HEK293 (cell line): Measurements from ENCODE around the gene ENSA.

Experiments
- CTCF ChIP-seq: fragments of 450-650 bp; formaldehyde crosslinking; IDR thresholded peaks from 2 replicates; pipeline ENCODE4 v1.5.1; 2016; ENCODE audit warnings: missing biosample characterization, missing genetic modification characterization
- MEIS1 ChIP-seq: sonication (generic); formaldehyde crosslinking; IDR thresholded peaks from 2 replicates; pipeline ENCODE4 v1.8.1; 2022; ENCODE audit warnings: missing genetic modification reagents, mild to moderate bottlenecking, borderline replicate concordance
- YY1 ChIP-seq: fragments of 450-650 bp; formaldehyde crosslinking; IDR thresholded peaks from 2 replicates; pipeline ENCODE4 v1.5.1; 2018; ENCODE audit warnings: missing biosample characterization, missing genetic modification characterization
- ZBTB7A ChIP-seq: fragments of 450-650 bp; formaldehyde crosslinking; IDR thresholded peaks from 2 replicates; pipeline ENCODE4 v1.5.1; 2016; ENCODE audit warnings: low read depth, missing biosample characterization, missing genetic modification characterization
- ZNF175 ChIP-seq: fragments of 450-650 bp; formaldehyde crosslinking; IDR thresholded peaks from 2 replicates; pipeline ENCODE4 v1.5.1; 2016; ENCODE audit warnings: missing biosample characterization, missing genetic modification characterization
- ZNF341 ChIP-seq: fragments of 450-650 bp; formaldehyde crosslinking; IDR thresholded peaks from 2 replicates; pipeline ENCODE4; 2016; ENCODE audit warnings: low read depth, missing biosample characterization, missing genetic modification characterization
- ZNF561 ChIP-seq: fragments of 450-650 bp; IDR thresholded peaks from 2 replicates; pipeline ENCODE4 v1.5.1; 2018; ENCODE audit warnings: missing biosample characterization, missing genetic modification characterization, borderline replicate concordance
- TF ChIP-seq, protein P1 (sequence below): fragments of 450-650 bp; formaldehyde crosslinking; IDR thresholded peaks from 2 replicates; pipeline ENCODE4 v1.5.1; 2017; ENCODE audit warnings: missing biosample characterization, missing genetic modification characterization

- TF ChIP-seq YY1 (tag by site-specific recombination) = no peak
- TF ChIP-seq ZBTB7A (tag by site-specific recombination) = no peak
- TF ChIP-seq CTCF = no peak
- no peak for TF ChIP-seq ZNF561 (tag by site-specific recombination)
- no peak for TF ChIP-seq ZNF341 (tag by site-specific recombination)
- TF ChIP-seq, protein P1, sequence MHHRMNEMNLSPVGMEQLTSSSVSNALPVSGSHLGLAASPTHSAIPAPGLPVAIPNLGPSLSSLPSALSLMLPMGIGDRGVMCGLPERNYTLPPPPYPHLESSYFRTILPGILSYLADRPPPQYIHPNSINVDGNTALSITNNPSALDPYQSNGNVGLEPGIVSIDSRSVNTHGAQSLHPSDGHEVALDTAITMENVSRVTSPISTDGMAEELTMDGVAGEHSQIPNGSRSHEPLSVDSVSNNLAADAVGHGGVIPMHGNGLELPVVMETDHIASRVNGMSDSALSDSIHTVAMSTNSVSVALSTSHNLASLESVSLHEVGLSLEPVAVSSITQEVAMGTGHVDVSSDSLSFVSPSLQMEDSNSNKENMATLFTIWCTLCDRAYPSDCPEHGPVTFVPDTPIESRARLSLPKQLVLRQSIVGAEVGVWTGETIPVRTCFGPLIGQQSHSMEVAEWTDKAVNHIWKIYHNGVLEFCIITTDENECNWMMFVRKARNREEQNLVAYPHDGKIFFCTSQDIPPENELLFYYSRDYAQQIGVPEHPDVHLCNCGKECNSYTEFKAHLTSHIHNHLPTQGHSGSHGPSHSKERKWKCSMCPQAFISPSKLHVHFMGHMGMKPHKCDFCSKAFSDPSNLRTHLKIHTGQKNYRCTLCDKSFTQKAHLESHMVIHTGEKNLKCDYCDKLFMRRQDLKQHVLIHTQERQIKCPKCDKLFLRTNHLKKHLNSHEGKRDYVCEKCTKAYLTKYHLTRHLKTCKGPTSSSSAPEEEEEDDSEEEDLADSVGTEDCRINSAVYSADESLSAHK (tag by site-specific recombination) = no peak
- TF ChIP-seq MEIS1 (CRISPR knock-in tag) = no peak
- no peak for TF ChIP-seq ZNF175 (tag by site-specific recombination)
Observed at GRCh38 chr1:150601540-150601939, 27.9 kb downstream of the ENSA start.
